ENCODE results near the gene S100P.
A peak's percentile ranks its signal among the peaks of the same experiment; 100 is the strongest.
"Not testable (repeated sequence)": the region's sequence is repeated elsewhere in the genome, so short reads cannot be mapped to it uniquely, and the experiment has no call there.

S100P gene

GRCh38 chr4:6693231-6694176 is at the start of gene S100P:
Gene S100P (plus strand): TSS chr4:6693878. CDS start chr4:6693933, 55 bp downstream.
- DNase-seq (ENCODE audit: low read depth in 2 of 2, low spot score in 1 of 2): no peak

GRCh38 chr4:6644792-6645530 is 48.7 kb upstream of the S100P start:
- DNase-seq (ENCODE audit: low read depth in 2 of 2, low spot score in 1 of 2): no peak

DNA sequence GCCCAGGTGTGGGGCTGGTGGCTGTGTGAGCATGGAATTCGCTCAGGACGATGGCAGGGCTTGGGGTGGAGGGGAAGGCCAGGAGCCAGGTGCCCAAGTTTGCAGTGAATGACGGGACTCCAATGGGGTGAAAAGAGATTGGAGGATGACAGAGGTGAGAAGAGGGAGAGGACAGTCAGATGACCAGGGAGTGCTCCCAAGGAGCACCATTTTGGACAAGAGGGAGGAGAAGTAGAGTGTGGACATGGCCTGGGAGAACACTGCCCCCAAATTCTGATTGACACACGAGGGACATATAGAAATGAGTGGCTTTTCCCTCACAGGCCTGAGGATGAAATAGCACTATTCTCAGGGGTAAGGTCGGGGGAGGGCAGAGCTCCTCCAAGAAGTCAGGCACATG is 46.5 kb upstream of the S100P start:
- DNase-seq (ENCODE audit: low read depth in 2 of 2, low spot score in 1 of 2): no peak

GRCh38 chr4:6647582-6648230 is 46.0 kb upstream of the S100P start:
- no peak for DNase-seq (ENCODE audit: low read depth in 2 of 2, low spot score in 1 of 2)

- no peak for DNase-seq (ENCODE audit: low read depth in 2 of 2, low spot score in 1 of 2)
Measured at GRCh38 chr4:6649216-6649615, 44.5 kb upstream of the S100P start.

DNA sequence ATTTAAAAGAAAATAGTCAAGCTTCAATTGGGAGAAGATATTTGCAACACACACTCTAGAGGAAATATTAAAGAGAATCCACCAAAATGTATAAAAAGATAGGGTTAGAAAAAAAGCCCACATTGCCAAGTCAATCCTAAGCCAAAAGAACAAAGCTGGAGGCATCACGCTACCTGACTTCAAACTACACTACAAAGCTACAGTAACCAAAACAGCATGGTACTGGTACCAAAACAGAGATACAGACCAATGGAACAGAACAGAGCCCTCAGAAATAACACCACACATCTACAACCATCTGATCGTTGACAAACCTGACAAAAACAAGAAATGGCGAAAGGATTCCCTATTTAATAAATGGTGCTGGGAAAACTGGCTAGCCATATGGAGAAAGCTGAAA is 39.5 kb upstream of the S100P start:
- DNase-seq (ENCODE audit: low read depth in 2 of 2, low spot score in 1 of 2): not testable (repeated sequence)

- not testable (repeated sequence) for DNase-seq (ENCODE audit: low read depth in 2 of 2, low spot score in 1 of 2)
Measured at GRCh38 chr4:6655291-6655690, 38.4 kb upstream of the S100P start.

DNA sequence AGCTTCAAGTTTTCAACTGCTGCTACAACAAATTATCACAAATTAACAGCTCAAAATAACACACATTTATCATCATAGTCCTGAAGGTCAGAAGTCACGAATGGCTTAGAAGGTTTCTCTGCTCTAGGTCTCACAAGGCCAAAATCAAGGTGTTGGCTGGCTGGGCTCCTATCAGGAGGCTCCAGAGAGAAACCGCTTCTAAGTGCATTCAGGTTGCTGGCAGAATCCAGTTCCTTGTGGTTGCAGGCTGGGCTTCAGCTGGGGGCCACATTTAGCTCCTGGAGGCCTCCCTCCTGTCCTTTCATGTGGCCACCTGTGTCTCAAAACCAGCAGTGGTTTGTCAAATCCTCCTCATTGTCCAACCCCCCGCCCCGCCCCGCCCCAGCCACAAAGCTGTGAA is 37.8 kb upstream of the S100P start:
- DNase-seq (ENCODE audit: low read depth in 2 of 2, low spot score in 1 of 2): no peak

- no peak for DNase-seq (ENCODE audit: low read depth in 2 of 2, low spot score in 1 of 2)
Measured at GRCh38 chr4:6657242-6658208, 36.2 kb upstream of the S100P start.

DNA sequence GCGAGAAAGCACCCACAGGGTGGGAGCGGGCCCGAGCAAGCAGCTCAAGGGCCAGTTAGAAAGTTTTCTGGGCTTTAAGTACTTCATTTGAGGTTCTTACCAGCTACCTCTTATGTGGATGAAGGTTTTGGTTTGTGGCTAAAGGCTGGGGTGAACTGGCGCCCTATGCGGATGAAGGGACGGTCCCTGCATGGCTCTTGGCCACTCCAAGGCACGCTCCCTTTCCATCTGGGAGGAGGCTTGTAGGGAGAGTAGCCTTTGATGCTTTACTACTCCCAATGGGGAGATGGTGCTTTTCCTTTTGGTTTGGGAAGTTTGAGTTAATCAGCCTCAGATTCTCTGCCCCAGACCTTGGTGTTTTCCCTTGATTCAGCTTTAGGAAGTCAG is 35.5 kb upstream of the S100P start:
- DNase-seq (ENCODE audit: low read depth in 2 of 2, low spot score in 1 of 2): no peak

- peak in 1 of 2 donors; percentile 17 for DNase-seq (ENCODE audit: low read depth in 2 of 2, low spot score in 1 of 2)
Measured at GRCh38 chr4:6658597-6659075, 35.0 kb upstream of the S100P start.

- DNase-seq (ENCODE audit: low read depth in 2 of 2, low spot score in 1 of 2): no peak
Measured at GRCh38 chr4:6659897-6660296, 33.8 kb upstream of the S100P start.

DNA sequence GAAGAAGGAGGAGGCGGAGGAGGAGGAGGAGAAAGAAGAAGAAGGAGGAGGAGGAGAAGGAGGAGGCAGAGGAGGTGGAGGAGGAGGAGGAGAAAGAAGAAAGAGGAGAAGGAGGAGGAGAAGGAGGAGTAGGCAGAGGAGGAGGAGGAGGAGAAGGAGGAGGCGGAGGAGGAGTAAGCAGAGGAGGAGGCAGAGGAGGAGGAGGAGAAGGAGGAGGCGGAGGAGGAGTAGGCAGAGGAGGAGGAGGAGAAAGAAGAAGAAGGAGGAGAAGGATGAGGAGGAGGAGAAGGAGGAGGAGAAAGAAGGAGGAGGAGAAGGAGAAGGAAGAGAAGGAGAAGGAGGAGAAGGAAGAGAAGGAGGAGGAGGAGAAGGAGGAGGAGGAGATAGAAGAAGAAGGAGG is 33.2 kb upstream of the S100P start:
- DNase-seq (ENCODE audit: low read depth in 2 of 2, low spot score in 1 of 2): no peak

DNA sequence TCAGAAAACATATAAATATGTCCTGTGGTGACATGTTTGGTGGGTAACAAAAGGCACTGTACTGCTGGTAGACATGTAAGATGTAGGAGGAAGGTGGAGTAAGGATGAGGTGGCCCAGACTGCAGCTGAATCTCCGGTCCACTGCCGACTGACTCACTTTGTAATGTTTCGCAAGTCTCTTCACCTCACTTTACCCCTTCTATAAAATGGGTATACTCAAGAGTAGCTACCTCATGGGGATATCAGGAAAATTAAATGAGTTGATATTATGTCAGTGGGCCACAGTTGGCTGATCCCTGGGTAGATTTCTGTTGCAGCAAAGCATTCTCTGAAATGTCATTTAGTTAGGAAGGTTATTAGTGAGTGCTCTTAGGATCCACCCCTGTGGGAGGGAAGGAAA is 31.1 kb upstream of the S100P start:
- no peak for DNase-seq (ENCODE audit: low read depth in 2 of 2, low spot score in 1 of 2)

- DNase-seq (ENCODE audit: low read depth in 2 of 2, low spot score in 1 of 2): no peak
Measured at GRCh38 chr4:6663596-6664393, 29.9 kb upstream of the S100P start.

DNA sequence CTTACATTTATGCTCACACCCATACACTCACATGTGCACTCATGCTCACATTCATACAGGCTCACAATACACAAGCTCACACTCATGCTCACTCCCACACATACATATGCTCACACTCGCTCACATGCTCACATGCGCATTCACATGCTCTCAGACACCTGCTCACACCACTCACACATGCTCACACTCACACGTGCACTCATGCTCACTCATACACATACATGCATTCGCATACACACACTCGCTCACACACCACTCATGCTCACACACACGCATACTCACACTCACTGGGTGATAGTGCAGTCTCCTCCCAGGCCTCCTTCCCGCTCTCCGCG is 28.4 kb upstream of the S100P start:
- no peak for DNase-seq (ENCODE audit: low read depth in 2 of 2, low spot score in 1 of 2)

DNA sequence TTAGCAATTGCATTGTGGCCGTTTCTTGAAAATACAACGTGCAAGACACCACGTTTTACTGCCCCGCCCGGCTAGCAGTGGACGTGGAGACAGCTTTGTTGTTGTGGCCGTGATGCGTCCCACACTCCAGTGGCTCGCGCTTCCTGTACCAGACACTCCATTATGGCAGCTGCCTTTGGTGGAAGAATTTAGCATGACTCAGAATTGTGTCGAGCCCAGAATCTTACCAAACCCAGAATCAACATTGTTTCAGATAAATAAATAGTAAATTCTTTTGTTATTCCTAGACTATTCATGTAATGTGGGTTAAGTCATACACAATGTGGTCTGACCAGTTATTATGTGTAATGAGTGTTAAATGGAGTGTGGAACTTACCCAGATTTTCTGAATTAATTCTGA is 25.3 kb upstream of the S100P start:
- DNase-seq (ENCODE audit: low read depth in 2 of 2, low spot score in 1 of 2): no peak

GRCh38 chr4:6671648-6672047 is 22.0 kb upstream of the S100P start:
- DNase-seq (ENCODE audit: low read depth in 2 of 2, low spot score in 1 of 2): no peak

DNA sequence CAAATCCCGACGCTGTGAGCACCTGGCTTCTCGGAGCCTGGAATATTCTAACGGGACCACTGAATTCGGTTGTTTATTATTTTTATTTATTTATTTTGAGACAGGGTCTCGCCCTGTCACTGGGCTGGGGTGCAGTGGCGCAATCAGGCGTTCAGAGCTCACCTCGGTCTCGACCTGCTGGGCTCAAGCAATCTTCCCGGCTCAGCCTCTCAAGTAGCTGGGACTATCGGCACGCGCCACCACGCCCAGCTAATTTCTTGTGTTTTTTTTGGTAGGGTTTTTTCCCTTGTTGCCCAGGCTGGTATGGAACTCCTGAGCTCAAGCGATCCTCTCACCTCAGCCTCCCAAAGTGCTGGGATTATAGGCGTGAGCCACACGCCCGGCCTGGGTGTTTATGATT is 21.5 kb upstream of the S100P start:
- no peak for DNase-seq (ENCODE audit: low read depth in 2 of 2, low spot score in 1 of 2)

Data from stimulated activated CD8-positive, alpha-beta memory T cell treated with anti-CD3 and anti-CD28 coated beads, Interleukin-4, amount 100 ng/mL, for 1 hour (primary cell).